SKM-1 treated with dmso at 0.1 percent for 144 hours (cell line): ENCODE measurements around the gene FRMPD4.

Source experiments
- DNase-seq: peaks from one replicate; lab custom pipeline; 2025; ENCODE audit not compliant: unreplicated experiment; lab: John Stamatoyannopoulos, UW

FRMPD4 gene

DNA sequence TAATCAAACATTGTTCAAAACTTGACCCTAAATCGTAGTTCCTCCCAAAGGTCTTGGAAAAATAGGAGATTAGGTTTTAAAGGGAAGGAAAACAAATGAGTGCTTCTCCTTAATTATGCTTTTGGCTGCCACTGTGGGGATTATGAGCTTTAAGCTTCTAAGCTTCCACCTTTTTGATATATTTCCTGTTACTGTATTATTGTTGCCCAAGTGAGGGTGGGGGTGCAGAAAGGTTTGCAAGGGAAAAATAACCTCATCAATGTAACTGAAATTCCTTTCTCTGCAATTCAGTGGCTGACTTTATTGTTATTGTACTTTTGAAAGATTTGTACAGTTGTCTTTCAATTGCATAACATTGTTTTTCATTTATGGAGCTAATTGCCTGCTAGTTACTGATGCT, 285.1 kb downstream of the FRMPD4 start:
- DNase-seq: no peak

DNA sequence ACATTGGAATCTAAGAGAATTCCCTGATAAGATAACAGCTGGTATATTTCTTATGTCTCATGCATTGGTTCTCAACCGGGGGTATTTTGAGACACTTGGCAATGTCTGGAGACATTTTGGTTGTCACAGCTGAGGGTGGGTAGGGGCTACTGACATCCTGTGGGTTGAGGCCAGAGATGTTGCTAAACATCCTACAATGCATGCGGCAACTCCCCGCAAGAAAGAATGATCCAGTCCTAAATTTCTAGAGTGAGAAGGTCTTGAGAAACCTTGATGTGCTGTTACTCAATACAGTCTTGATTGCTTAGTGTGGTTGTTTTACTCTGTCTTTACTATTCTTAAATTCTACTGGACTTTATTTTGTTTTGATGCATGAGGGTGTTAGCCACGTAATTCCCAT, 287.2 kb downstream of the FRMPD4 start:
- DNase-seq: peak; percentile 16

DNA sequence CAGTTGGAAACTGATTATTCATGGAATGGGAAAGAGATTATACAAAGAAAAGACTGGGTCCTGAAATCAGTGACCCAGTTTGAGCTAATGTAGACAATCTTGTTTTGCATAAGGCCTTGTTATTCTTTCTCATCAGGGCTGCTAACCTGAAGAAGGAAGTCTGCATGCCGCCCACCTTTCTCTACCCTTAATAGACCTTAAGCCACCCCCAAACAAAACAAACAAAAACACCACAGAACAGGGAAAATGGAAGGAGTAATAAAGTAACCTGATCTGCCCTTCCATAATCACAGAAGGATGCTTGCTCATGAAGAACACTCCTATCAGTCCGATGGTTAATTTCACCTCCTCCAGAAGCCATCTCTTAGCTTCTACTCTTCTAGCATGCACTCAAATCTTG, 288.1 kb downstream of the FRMPD4 start:
- DNase-seq: no peak

DNA sequence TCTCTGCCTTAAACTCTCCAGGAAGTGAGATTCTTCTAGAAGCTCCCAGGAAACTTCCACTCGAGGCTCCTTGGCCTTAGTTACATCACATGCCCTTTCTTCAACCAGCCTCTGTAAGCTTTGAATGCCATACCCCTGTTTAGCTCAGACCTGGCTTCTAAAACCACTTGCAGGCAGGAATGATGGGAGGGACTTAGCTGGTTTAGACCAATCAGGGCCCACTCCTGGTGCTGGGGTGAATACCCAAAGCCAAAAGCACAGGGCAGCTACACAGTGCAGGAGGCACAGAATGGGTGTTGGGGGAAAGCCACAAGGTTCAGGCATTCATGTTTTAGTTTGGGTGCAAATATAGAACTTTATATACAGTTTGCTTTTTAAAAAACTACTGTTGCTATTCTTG, 296.2 kb downstream of the FRMPD4 start:
- DNase-seq: no peak

DNA sequence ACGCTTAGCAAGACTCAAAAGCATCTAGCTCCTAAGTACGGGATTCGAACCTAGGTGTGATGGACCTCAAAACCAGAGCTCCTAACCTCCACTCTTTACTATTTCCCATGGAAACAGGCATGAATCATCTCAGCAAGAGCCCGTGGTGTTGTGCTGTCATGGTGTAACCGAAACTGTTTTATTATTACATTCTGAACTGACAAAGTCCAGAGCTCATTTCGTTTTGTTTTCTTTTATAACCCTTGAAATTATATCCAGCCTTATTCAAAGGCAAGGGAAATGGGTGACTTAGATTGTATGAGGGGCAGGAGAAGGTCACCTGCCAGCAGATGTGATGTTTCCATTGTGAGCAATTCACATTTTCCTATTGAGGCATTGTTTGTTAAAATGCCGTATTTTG, 301.1 kb downstream of the FRMPD4 start:
- no peak for DNase-seq

DNA sequence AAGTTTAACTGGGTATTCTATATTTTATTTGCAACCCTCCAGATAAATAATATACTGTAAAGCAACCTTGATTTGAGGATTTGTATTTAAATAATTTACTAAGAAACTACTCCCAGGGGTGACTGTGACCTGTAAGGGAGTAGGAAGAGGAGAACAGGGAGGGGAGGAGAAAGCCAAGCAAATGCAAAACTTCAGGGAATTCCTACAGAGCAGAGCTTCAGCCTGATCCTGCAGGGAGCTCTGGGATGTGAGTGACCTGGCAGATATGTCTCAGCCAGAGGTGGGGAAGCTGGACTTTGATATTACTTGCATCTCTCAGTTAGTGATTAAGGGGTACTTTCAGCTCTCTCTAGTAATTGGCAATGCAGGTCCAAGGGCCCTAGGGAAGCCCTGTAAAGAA, 302.0 kb downstream of the FRMPD4 start:
- no peak for DNase-seq

DNA sequence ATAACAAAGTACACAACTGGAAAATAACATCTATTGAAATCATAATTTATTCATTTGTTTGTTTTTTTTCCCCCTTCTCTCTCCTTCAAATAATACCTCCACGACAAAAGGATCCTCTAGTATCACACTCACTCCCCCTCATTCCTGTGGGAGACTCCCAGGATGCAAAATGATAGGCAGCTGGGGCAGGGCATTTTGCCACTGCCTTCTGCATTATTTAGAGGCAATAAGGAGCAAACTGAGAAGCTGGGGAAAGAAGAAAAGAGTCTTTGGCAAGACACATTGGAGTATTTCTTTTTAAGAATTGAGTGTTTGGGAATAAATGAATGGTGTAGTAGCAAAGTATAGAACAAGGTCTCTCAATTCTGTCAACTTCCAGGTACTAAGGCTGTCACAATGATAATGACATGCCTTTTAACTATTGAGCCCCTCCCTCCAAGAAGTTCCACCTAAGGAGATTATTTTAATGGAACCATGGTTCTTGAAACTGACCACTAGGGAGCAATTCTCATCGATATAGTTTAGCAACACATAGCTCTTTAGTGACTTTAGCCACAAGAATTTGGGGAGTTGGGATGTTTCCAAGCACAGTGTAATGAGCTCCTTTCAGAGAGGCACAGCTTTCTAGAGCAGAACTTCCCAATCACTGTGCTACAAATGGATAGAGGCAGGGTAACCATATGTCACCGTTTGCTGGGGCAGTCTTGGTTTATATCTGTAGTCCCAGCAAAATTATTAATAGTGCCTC, 303.3 kb downstream of the FRMPD4 start:
- DNase-seq: no peak

DNA sequence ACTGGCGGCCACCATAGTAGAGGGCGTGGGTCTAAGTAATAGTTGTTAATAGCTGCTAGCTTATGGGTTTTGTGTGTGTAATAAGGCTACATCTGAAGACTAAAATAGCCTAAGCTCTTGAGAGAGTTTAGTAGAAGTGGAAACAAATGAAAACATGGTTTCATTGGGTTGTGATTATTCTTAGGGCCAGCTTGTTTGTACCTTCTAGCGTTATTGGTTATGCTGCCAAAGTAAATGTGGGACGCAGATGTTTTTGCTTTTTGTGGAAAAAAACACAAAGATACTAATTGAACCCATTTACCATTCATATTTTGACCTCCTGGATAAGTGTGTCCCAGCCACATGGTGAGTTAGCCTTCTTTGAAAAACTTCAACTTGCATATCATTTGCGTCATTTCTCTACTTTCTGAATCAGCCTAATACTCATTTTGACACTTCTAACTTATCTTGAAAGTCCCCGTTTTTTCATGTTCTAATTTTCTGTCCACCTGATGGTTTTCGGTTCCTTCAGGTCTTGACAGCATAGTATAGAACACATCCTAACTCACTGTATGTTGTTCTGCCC, 305.3 kb downstream of the FRMPD4 start:
- DNase-seq: no peak

DNA sequence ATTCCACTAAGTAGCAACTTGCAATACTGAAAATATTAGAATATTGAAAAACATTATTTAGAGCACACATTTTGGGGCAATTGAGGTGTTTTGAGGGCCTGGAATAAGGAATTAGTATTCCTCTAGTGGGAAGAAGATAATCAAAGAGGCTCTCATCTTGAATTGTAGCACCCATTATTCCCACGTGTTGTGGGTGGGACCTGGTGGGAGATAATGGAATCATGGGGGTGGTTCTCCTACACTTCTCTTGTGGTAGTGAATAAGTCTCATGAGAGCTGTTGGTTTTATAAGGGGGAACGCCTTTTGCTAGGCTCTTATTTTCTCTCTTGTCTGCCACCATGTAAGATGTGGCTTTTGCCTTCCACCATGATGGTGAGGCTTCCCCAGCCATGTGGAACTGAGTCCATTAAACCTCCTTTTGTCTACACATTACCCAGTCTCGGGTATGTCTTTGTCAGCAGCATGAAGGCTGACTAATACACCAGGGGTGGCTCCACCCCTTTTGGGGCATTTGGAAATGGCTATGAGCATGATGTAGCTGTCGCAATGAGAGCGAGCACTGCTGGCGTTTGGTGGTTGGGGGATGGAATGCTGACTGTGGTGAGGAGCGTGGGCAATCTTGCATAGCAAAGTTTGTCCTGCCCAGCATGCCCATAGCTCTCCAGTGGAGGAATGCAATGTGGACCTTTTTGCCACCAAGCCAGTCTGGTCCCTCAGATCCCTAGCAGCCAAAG, 308.2 kb downstream of the FRMPD4 start:
- no peak for DNase-seq

DNA sequence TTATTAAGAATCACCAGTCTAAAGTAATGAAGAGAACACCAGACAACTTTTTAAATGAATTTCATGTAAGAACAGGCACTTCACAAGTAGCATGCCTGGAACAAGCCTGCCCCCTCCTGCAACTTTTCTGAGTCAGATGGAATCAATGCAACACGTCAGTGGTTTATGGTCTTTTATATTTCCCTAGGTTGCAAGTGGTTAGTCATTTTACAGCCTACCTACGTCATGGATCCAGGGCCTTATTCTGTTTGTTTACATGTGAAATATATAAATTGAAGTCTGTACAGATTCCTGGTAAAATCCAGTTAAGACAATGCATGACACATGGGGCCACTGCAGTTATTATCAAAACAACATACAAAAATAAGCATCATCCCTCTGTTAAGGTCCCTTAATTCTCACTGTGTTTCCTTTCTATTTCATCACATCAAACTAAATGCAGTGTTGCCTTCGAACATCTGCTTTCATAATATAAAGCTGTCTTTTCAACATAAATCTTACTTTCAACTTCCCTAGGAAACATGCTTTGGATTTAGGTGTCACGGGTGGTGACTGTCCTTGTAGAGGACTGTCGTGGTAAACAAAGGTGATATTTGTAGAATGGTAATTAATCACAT, 309.3 kb downstream of the FRMPD4 start:
- no peak for DNase-seq

DNA sequence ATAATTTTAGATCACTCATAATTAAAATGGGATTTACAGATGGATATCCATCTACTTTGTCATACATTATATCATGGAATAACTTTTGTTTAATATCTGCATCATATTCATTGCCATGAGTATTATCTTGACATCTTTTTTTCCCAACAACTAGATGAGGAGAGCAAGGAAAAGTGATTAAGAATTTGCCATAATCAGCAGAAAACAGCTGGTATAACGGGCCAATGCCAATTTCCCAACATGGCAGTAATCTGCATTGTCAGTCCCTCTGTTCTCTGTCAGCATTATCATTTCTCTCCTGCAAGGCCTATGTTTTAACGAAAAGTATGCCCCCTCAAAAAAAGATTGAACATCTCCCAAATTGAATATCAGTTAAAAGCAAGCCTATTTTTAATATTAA, 314.0 kb downstream of the FRMPD4 start:
- no peak for DNase-seq

DNA sequence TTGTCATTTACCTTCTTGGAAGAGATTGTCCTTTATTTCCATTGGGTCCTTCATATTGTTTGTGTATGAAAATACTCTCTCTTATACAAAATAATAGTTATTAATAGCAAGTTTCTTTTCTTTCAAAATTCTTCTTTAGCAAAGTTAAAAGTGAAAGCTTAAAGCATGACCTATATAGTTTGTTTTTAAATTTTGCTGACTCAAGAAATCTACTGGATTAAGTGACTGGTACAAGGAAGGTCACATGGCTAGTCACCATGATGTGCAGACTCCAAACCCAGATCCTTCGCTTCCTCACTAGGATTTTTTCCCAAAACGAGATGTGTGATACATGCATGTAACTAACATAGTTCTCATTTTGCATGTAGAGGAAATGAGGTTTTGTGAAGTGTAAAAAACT, 322.7 kb downstream of the FRMPD4 start:
- no peak for DNase-seq

DNA sequence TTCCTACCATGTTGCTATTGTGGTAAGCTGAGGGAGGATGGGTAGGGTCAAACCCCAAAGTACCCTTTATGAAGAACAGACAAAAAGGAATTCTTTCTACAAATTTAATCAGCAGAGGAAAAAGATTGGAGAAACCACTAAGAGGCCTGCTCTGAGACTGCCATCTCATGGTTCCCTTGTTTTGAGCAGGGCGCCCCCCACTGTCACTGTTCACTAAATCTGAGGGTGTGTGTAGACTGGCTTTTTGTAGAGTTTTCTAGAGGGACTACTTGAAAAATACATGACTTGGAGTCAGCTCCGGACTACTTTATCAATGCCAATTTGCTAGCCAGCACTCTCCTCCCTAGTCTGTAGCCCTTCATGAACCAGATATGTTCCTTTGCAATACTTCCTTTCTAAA, 324.8 kb downstream of the FRMPD4 start:
- DNase-seq: no peak

DNA sequence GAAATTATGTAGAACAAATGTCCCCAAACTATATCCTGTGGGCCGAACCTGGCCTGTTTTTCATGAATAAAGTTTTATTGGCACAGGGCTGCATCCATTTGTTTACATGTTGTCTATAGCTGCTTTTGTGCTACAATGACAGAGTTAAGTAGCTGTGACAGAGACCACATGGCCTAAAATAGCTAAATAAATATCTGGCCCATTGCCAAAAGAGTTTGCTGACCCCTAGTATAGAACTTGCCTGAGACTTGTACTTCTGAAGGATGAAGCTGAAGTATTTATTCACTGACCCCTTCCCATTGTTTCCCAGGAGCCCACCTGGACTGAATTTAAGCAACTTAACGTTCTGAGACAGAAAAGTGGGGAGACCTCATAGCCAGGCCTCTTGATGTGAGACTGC, 325.6 kb downstream of the FRMPD4 start:
- no peak for DNase-seq

DNA sequence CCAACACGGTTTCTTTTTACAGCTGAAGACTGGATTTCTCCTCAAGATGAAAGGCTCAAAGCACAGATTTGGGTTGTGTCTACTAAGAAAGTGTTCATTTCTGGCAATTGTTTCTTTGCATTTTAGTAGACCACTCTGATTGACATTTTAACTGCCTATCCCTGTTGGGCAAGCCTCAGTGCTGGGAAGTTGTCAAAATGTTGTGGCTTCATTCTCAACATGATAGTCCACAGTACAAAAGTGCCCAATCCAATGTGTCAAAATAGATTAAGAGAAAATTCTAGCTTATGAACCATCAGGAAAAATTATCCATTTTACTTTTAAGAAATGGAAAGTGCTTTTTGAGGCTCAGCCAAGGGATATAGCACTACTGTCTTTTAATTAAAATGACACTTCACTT, 329.0 kb downstream of the FRMPD4 start:
- DNase-seq: no peak

DNA sequence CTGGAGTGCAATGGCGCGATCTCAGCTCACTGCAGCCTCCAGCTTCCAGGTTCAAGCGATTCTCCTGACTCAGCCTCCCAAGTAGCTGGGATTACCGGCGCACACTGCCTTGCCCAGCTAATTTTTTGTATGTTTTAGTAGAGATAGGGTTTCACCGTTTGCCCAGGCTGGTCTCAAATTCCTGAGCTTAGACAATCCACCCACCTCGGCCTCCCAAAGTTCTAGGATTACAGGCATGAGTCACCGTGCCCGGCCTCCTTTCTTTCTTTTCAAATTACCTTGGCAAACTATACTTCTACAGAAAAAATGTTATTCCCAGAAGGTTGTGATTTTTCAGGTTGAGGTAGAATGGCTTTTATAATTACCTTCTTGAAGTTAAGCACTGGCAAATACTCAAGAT, 331.0 kb downstream of the FRMPD4 start:
- no peak for DNase-seq

DNA sequence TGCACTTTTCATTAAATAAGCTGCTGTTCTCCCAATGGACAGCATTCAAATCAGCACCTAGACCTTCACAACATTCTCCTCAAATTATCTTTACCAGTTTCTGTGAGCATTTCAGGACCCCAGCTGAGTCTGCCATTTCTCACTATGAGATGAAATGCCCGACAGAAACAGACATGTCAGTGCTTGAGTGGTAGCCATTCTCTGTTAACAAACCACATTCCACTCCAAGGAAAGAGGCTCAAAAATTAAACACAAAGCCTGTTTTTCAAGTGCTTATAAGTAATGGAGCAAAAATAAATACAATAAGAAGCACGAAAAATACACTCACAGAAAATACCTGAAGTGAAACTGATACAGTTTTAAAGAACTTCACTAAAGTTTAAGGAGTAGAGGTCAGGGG, 332.8 kb downstream of the FRMPD4 start:
- DNase-seq: no peak

DNA sequence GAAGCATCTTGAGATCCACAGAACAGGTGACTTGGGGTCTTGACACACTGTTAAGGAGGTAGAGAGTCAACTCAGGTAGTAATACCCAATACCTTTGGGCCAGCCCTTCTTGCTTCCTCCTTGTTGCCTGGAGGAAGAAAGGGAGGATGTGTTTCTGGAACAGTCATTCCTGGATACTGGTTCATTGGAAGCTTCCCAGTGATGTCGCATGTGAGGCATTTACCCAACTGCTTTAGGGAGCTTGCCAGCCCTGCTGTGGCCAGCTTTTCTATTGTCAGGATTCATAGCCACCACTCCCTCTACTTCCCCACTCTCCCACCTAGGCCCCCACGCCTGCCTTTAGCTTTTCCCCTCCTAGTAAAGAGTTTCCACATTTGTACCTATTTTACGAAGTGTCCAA, 342.7 kb downstream of the FRMPD4 start:
- no peak for DNase-seq

DNA sequence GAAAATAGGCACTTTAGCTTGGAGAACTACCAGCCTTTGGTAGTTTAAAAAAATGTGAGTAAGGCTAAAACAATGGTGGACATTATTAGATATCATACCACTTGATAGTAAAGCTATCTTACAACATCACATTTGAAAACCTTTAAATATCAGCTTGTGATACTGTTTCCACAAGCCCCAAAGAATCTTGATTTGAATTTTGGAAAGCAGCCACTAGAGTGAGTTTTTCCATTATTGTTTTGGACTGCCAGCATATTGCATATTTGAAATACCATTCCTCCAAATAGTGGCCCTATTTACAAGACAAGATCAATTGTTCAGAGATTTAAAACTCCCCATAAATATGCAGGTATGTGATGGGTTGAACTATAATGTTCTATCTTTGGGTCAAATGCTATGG, 349.9 kb downstream of the FRMPD4 start:
- no peak for DNase-seq

DNA sequence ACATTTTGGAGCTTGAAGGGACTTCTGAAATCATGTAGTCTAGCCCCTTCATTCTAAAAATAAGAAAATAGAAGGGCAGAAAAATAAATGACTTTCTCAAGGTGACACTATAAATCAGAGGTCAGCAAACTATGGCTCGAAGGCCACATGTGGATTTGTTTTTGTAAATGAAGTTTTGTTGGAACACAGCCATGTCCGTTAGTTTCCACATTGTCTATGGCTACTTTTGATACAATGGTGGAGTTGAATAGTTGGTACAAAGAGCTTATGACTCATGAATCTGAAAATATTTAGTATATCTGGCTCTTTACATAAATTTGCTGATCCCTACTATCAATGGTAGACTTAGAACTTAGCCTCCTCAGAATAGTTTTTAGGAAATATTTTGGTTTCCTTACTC, 350.5 kb downstream of the FRMPD4 start:
- DNase-seq: no peak

DNA sequence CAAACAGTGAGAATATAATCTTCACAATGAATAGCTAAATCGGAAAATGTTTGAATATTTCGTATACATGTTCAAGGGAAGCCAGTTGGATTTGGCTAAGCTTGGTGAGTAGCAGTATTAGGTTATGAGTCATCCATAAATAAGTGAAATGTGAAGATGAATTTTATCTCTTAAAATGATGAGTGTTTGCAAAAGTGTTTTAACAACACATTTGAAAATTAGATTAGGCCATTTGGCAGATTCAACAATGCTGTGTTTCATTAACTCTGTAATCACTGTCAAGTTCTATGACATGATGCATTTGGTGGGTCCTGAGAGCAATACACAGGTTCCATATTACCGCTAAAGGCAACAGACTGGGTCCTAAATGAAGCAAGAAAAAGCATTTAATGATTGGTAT, 351.1 kb downstream of the FRMPD4 start:
- DNase-seq: no peak
